Left lung (tissue), 10 donors: Measurements from ENCODE around the gene FNDC3A. TPM values are rescaled to one million over a fixed set of nuclear protein-coding genes. Genes with fewer than 3 reads are reported as not detected.

ENCODE experiments used
- ATAC-seq: fragments of 200-7000 bp; cut with Tn5 transposase; one replicate; pipeline ENCODE4 v1.9.1; 2020; ENCODE audit warnings: moderate library complexity
- DNase-seq, 4 donors: peaks; one replicate each; pipeline ENCODE4 v3.0.0-alpha.2; 2013 to 2020
- H3K27ac ChIP-seq, 2 donors: fragments of 200-600 bp; sonication (generic) in 1 of 2; one replicate each; pipeline versions ENCODE4 v1.5.0 to v1.8.0; 2020 to 2021
- H3K27me3 ChIP-seq, 2 donors: fragments of 200-600 bp; sonication (generic) in 1 of 2; one replicate each; pipeline versions ENCODE4 v1.5.0 to v1.8.0; 2020 to 2021
- H3K36me3 ChIP-seq, 2 donors: fragments of 200-600 bp; sonication (generic) in 1 of 2; one replicate each; pipeline versions ENCODE4 v1.5.0 to v1.8.0; 2020 to 2021
- H3K4me1 ChIP-seq, 2 donors: fragments of 200-600 bp; one replicate each; pipeline ENCODE4 v1.8.0; 2021
- H3K4me3 ChIP-seq, 2 donors: fragments of 200-600 bp; sonication (generic) in 1 of 2; one replicate each; pipeline versions ENCODE4 v1.5.0 to v1.8.0; 2020 to 2021; ENCODE audit warnings: mild to moderate bottlenecking in 1 of 2
- H3K9me3 ChIP-seq, 2 donors: fragments of 200-600 bp; sonication (generic) in 1 of 2; one replicate each; pipeline versions ENCODE4 v1.5.0 to v1.8.0; 2020 to 2021
- CTCF ChIP-seq, 2 donors: fragments of 200-600 bp; sonication (generic) in 1 of 2; IDR thresholded peaks; one replicate each; pipeline versions ENCODE4 v1.5.0 to v1.8.0; 2021; ENCODE audit warnings: antibody characterized with exemption in 2 of 2
- intact Hi-C, 2 donors: fragments of 100-400 bp; cut with DNase I; formaldehyde crosslinking; loops; one replicate each; pipeline versions ENCODE4 v1.11.2 to v1.14.2; 2022
- polyA plus RNA-seq, 6 donors: library from polyadenylated mRNA; unstranded; fragments of 120-200 nt; gene quantifications; one replicate each; pipeline ENCODE4 v1.2.1, GENCODE V29; 2013; ENCODE audit not compliant: insufficient read length in 6 of 6
- total RNA-seq, 2 donors: library from RNA; stranded (reverse); fragmentation: NEBNext Ultra II Directional; extraction: Animal tissue kit (Norgen Biotek cat#: 25700); gene quantifications; one replicate each; pipeline ENCODE4 v1.2.1, GENCODE V29; 2021
- donor health status: DM: no; HTN: yes; CAD: no.
- donor health status: DM: no; HTN: no; CAD: no.

Gene FNDC3A
- total and polyA plus RNA-seq, 8 donors: 55.5 to 80.5 (median 69.8) TPM

GRCh38 chr13:48939728-48940127, 36.0 kb upstream of the FNDC3A start:
- Histone ChIP-seq H3K4me3 (no peak overlapping the region), H3K9me3 (no peaks in the 10 kb centered on the region), H3K4me1 (no peaks in the 10 kb centered on the region), H3K27ac (no peak overlapping the region), H3K36me3 (no peaks in the 10 kb centered on the region), H3K27me3 (no peaks in the 10 kb centered on the region)
- ATAC-seq (no peak), DNase-seq (no peak)
- intact Hi-C loops: no loop called here
- TF ChIP-seq CTCF (IDR thresholded peaks at IDR 0.05): no peak

GRCh38 chr13:48942131-48942530, 33.6 kb upstream of the FNDC3A start:
- Histone ChIP-seq H3K27ac (no peak overlapping the region), H3K4me3 (no peak overlapping the region), H3K27me3 (no peaks in the 10 kb centered on the region), H3K9me3 (no peaks in the 10 kb centered on the region), H3K36me3 (no peaks in the 10 kb centered on the region), H3K4me1 (no peaks in the 10 kb centered on the region)
- DNase-seq (no peak), ATAC-seq (no peak)
- intact Hi-C loops: no loop called here
- no peak for TF ChIP-seq CTCF (IDR thresholded peaks at IDR 0.05)

- no peak for ATAC-seq
- no peak overlapping the region for H3K4me3 ChIP-seq
- H3K27me3 ChIP-seq: no peaks in the 10 kb centered on the region
- H3K36me3 ChIP-seq: no peaks in the 10 kb centered on the region
- intact Hi-C loops: no loop called here
- TF ChIP-seq CTCF (IDR thresholded peaks at IDR 0.05): no peak
- no peaks in the 10 kb centered on the region for H3K9me3 ChIP-seq
- H3K4me1 ChIP-seq: no peaks in the 10 kb centered on the region
- no peak overlapping the region for H3K27ac ChIP-seq
- no peak for DNase-seq
Observed at GRCh38 chr13:48944221-48944620, 31.5 kb upstream of the FNDC3A start.

GRCh38 chr13:48945626-48946025, 30.1 kb upstream of the FNDC3A start:
- Histone ChIP-seq H3K4me1 (no peaks in the 10 kb centered on the region), H3K4me3 (no peak overlapping the region), H3K27me3 (no peaks in the 10 kb centered on the region), H3K36me3 (no peaks in the 10 kb centered on the region), H3K27ac (no peak overlapping the region), H3K9me3 (no peaks in the 10 kb centered on the region)
- ATAC-seq (no peak), DNase-seq (no peak)
- intact Hi-C loops: no loop called here
- TF ChIP-seq CTCF (IDR thresholded peaks at IDR 0.05): no peak

GRCh38 chr13:48946163-48946562, 29.5 kb upstream of the FNDC3A start:
- intact Hi-C loops: no loop called here

More at GRCh38 chr13:48946163-48946562, 29.5 kb upstream of the FNDC3A start:
- TF ChIP-seq CTCF (IDR thresholded peaks at IDR 0.05): no peak
- no peaks in the 10 kb centered on the region for H3K9me3 ChIP-seq
- ATAC-seq (no peak), DNase-seq (no peak)
- no peaks in the 10 kb centered on the region for H3K4me1 ChIP-seq
- no peaks in the 10 kb centered on the region for H3K36me3 ChIP-seq
- no peak overlapping the region for H3K4me3 ChIP-seq
- H3K27me3 ChIP-seq: no peaks in the 10 kb centered on the region
- H3K27ac ChIP-seq: no peak overlapping the region
